ENCODE data around the gene KDM4B.

KDM4B gene

GRCh38 chr19:4984438-4984990, 15.6 kb downstream of the KDM4B start:
- DNase-seq (ENCODE audit: low spot score) = no peak

DNA sequence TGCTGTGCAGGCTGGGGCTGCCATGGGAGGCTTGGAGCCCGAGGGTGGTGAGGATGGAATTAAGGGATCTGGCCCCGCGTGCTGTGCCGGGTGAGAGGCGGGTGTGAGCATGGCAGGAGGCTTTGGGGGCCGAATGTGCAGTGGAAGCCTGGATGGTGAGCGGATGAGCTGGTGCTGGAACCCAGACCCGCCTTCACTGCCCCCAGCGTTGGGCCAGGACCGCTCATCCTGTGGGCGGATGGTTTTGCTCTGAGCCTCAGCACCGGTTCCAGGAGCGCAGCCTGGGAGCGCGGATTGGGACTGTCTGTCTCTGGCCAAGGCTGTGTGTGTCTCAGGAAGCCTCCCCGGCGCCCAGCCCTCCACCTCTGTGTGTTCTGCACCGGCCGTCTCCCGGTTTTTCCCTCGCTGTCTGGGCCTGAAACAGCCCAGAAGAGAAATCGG, 16.7 kb downstream of the KDM4B start:
- DNase-seq (ENCODE audit: low spot score) = no peak

DNA sequence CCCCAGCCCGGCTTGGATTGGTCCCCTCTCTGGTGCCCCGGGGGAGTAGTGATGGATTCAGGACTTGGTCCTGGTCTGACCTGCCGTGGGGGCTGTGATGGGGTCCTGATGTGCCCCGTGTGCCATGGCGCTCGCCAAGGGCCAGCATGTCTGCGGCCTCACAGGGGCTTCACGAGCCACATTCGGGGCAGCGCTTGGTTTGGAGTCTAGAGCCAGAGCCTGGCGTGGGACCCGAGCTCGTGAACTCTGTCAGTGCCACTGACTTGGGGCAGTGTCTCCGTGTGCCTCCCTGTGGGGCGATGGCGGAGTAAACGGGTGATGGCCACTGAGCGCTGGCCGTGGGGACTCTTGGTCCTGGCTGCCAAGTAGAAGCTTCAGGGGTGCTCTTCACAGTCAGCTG, 17.1 kb downstream of the KDM4B start:
- no peak for DNase-seq (ENCODE audit: low spot score)

DNA sequence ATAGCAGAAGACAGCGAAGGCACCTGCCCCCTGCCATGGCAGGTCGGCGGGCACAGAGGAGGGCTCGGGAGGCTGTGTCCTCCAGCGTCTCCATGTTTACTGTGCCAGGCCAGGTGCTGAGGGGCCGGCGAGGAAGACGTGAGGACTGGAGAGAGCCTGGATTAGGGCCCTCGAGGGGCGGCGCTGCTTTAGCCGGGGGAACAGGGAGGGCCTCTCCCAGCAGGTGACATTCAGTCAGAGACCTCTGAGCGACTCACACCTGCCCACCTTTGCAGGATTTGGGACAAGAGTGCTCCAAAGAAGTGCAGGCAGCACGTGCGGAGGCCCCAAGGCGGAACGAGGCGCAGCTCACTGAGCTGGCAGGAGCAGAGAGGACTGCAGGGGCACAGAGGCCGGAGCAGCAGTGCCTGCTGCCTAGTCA, 17.6 kb downstream of the KDM4B start:
- no peak for DNase-seq (ENCODE audit: low spot score)

GRCh38 chr19:4987256-4987655, 18.3 kb downstream of the KDM4B start:
- DNase-seq (ENCODE audit: low spot score) = no peak

DNA sequence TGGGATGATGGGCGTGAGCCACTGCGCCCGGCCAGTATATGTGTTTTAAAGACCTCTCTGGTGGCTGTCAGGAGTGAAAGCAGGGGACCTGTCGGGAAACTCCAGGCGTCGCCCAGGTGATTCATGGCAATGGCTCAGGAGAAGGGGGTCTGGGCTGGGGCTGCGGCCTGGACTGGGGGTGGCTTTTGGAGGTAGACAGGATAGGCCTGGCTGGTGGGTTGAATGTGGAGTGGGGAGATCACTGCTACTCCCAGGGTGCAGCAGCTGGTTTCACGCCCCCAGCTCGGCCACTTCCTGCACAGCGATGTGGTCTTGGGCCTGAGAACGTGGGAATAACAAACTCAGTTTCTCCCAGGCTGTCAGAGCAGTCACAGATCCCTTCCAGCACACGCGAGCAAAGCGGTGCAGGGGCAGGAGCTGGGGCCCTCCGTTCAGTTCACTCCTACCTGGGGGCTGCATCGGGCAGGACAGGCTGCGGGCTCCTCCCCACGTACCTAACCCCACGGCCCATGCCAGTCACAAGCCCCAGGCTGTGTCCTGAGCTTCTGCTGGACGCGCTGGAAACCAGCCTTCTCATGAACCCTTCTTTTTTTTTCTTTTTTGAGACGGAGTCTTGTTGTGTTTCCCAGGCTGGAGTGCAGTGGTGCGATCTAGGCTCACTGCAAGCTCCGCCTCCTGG, 18.9 kb downstream of the KDM4B start:
- no peak for DNase-seq (ENCODE audit: low spot score)

GRCh38 chr19:4988770-4989251, 19.9 kb downstream of the KDM4B start:
- no peak for DNase-seq (ENCODE audit: low spot score)

DNA sequence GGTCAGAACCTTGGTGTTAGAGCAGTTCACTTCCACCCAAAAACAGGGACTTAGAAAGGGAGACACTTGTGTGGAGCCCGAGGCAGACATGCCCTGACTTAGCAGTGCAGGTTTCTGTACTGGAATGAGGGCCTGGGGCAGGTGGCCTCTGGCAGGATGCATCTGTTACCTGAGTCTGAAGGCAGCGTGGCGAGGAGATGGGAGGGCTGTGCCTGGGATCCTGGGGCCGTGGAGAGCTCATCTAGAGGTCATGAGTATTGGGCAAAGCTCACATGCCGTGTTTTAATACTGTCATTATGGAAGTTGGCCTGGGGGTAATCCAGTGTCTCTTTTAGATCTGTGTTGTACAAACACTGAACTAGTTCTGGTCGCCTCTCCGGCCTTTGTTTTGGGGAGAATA, 21.4 kb downstream of the KDM4B start:
- DNase-seq (ENCODE audit: low spot score) = no peak

GRCh38 chr19:4991538-4991937, 22.6 kb downstream of the KDM4B start:
- no peak for DNase-seq (ENCODE audit: low spot score)

DNA sequence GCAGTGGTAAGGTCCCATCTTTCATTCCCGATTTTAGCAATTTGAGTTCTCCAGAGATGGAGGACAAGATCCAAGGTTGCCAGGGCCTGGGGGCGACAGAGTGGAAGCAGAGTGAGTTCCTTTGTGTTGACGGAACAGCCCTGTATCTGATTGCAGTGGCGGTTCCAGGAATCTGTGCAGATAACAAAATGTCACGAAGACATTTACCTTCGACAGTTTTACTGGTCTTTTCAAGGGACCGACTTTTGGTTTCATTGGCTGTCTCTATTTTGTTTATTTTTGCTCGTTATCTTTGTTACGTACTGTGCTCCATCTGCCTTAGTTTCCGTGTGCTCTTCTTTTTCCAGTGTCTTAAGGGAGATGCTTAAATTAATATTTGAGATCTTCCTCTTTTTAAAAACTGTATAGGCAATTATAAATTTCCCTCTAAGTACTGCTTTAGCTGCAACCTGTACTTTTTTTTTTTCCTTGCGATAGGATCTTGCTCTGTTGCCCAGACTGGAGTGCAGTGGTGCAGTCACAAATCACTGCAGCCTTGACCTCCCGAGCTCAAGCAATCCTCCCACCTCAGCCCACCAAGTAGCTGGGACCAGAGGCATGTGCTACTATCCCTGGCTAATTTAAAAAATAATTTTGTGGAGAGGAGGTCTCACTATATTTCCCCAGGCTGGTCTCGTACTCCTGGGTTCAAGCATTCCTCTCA, 23.2 kb downstream of the KDM4B start:
- DNase-seq (ENCODE audit: low spot score) = no peak

- DNase-seq (ENCODE audit: low spot score) = no peak
These were observed 24.8 kb downstream of the KDM4B start for GRCh38 chr19:4993683-4994082.

DNA sequence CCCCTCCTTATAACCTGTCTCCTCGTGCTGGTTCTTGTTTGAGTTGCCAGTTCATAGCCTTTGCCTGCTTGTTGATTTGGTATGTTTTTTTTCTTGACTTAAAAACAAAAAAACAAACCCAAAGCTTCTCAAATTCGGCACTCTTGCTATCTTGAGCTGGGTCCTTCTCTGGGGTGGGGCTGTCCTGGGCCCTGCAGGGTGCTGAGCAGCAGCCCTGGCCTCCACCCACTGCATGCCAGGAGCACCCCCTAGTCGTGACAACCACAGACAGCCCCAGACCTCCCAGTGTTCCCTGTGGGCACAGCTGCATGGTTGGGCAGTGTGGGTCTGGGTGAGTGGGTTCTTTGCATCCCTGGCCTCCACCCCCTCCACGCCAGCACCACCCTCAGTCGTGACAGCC, 27.8 kb downstream of the KDM4B start:
- no peak for DNase-seq (ENCODE audit: low spot score)

DNA sequence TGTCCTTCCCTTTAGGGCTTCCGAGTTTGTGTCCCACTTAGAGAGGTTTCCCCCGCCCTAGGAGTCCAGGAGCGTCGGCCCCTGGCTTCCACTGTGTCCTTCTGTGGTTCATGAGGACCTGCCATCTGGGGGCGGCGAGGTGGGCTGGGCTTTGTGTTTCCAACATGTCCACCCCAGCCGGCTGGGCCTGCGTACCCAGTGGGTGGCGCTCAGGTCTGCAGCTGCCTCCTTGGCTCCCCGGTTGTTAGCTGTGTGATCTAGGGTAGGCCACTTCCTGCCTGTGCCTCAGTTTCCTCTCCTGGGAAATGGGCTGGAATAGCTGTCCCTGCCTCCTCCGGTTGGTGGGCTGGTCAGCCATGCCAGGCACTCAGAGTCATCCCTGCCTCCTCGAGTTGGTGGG, 28.4 kb downstream of the KDM4B start:
- DNase-seq (ENCODE audit: low spot score) = no peak

GRCh38 chr19:5000120-5000611, 31.3 kb downstream of the KDM4B start:
- DNase-seq (ENCODE audit: low spot score) = no peak

DNA sequence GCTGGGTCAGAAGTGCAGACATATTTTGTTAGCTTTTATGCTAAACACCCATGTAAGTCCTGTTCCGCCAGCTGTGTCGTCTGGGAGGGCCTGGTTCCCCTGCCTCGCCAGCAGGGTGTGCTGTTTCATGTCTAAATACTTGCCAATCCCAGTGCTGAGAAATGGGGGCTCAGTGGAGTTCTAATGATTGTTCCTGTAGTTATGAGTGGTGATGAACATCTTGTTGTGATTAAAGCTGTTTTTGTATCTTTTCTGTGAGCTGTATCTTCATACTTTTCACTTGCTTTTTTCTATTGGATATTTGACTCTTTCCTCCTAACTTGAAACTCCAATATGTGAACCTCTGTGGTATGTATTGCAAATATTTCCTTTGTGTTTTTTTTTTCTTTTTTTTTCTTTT, 32.7 kb downstream of the KDM4B start:
- DNase-seq (ENCODE audit: low spot score) = no peak

- DNase-seq (ENCODE audit: low spot score) = no peak
These were observed 33.2 kb downstream of the KDM4B start for GRCh38 chr19:5002143-5002542.

- no peak for DNase-seq (ENCODE audit: low spot score)
These were observed 34.9 kb downstream of the KDM4B start for GRCh38 chr19:5003781-5004180.

- DNase-seq (ENCODE audit: low spot score) = no peak
These were observed 36.2 kb downstream of the KDM4B start for GRCh38 chr19:5005096-5005495.

GRCh38 chr19:5006201-5006600, 37.3 kb downstream of the KDM4B start:
- DNase-seq (ENCODE audit: low spot score) = no peak

GRCh38 chr19:5006821-5007220, 37.9 kb downstream of the KDM4B start:
- no peak for DNase-seq (ENCODE audit: low spot score)

- DNase-seq (ENCODE audit: low spot score) = no peak
These were observed 42.7 kb downstream of the KDM4B start for GRCh38 chr19:5011476-5012238.

DNA sequence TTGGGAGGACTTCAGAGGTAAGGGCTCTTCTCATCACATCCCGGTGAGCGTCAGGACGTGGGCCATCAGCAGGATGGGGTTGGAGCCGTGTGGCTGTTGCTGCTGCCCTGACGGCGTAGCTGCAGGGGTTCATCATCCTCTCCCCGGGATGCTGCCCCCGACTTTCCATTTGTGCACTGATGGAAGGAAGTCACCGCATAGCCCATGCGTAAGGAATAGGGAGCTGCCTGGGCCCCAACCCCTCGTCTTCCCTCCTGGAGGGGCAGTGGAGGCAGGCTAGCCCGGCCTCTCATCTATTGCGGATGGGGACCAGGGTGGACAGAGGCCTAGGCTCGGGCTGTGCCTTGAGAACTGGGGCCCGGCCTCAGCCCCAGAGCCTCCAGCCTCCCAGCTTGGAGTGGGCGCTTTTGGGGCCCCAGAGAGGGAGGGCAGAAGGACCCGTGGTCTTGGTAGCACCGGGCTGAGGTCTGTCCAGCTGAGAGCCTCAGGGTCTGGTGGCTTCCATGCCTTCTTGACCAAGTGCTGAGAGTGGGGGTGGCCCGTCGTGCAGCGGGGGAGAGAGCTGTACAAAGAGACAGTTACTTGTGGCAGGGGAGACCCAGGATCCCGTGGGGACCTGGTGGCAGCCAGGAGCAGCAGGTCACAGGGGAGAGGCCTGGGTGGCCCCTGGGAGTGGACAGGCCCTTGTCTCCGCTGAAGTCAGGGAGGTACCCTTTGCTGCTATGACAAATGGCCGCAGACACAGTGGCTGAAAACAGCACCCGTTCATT, 44.0 kb downstream of the KDM4B start:
- DNase-seq (ENCODE audit: low spot score) = no peak

All from ecto neural progenitor cell (in vitro differentiated cells).